ENCODE results near the gene EXD3.

The EXD3 gene

DNA sequence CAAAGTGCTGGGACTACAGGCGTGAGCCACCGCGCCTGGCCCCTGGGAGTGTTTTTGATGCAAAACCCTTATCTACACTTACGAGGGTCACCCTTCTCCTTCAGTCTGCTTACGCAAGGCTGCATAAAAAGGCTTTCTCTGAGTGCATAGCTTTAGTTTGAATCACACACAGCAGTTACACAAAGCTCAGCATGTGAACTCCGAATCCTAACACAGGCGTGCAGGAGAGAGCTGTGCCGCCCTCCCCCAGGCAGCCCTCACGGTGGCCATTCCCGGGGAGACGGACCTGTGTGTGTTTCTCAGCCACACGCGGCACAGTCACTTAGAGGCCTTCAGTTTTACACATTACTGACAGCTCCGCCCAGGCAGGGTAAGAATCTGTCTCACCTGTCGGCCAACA lies 26.7 kb downstream of the EXD3 start:
- TF ChIP-seq, protein P1, sequence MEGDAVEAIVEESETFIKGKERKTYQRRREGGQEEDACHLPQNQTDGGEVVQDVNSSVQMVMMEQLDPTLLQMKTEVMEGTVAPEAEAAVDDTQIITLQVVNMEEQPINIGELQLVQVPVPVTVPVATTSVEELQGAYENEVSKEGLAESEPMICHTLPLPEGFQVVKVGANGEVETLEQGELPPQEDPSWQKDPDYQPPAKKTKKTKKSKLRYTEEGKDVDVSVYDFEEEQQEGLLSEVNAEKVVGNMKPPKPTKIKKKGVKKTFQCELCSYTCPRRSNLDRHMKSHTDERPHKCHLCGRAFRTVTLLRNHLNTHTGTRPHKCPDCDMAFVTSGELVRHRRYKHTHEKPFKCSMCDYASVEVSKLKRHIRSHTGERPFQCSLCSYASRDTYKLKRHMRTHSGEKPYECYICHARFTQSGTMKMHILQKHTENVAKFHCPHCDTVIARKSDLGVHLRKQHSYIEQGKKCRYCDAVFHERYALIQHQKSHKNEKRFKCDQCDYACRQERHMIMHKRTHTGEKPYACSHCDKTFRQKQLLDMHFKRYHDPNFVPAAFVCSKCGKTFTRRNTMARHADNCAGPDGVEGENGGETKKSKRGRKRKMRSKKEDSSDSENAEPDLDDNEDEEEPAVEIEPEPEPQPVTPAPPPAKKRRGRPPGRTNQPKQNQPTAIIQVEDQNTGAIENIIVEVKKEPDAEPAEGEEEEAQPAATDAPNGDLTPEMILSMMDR (IDR thresholded peaks at IDR 0.05; ENCODE audit: low read depth, low read length), result no peak
- no peak for DNase-seq
- H3K4me1 ChIP-seq, result no peaks in the 10 kb centered on the region
- no peaks in the 10 kb centered on the region for H3K9me3 ChIP-seq
- no peak overlapping the region for H3K4me3 ChIP-seq (ENCODE audit: low read depth, low read length)
- no peaks in the 10 kb centered on the region for H3K36me3 ChIP-seq
- no peaks in the 10 kb centered on the region for H3K27me3 ChIP-seq

DNA sequence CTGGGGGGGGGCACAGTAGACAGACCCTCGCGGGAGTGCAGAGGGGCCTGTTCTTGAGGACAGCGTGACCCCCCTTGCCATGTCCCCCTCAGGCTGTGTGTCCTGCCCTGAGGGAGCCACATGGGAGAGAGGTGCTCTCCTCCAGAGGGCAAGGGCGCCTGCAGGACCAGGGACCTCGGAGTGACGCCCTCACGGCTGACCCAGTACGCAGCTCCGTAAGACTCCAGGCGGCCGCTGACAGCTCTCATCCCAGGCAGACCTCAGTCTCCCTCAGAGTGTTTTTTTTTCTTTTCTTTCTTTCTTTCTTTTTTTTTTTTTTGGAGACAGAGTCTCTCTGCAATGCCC lies 27.3 kb downstream of the EXD3 start:
- H3K4me1 ChIP-seq, result no peaks in the 10 kb centered on the region
- H3K4me3 ChIP-seq (ENCODE audit: low read depth, low read length), result no peak overlapping the region
- no peaks in the 10 kb centered on the region for H3K27me3 ChIP-seq
- no peak for DNase-seq
- TF ChIP-seq, protein P1 (IDR thresholded peaks at IDR 0.05; ENCODE audit: low read depth, low read length), result no peak
- H3K9me3 ChIP-seq, result no peaks in the 10 kb centered on the region
- H3K36me3 ChIP-seq, result no peaks in the 10 kb centered on the region

DNA sequence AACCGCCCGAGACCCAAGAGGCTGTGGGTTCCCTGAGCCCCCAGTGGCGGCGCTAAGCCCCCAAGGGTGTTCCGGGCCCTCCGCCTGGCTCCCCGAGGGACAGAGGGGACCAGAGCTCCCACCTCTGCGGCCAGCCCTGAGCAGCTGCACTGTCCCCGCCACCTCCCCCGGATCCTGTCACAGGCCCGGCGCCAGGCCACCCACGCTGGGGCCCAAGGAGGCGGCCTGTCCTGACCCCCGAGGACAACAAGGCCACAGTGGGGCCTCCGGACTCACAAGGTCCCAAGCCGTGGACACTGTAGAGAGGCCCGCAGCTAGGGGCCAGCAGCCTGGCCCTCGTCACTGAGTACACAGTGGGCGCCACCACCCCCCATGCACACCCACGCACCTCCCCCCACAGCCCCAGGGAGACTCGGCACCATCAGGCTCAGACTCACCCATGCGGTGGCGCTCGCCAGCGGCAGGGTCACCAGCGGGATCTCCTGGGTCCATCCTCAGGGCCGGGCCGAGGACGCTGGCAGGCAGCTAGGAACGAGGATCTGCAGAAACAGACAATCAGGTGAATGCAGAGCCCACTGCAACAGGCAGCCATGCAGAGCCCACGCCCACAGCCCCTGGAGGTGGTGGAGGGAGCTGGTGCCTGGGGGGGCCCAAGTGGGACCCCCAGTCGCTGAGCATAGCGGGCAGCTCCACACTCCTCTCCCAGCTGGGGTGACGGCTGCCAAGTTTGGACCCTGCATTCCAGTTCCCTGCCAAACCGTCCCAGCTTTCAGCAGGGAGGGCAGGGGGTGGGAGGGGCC lies 27.9 kb downstream of the EXD3 start:
- no peak overlapping the region for H3K4me3 ChIP-seq (ENCODE audit: low read depth, low read length)
- H3K9me3 ChIP-seq, result no peaks in the 10 kb centered on the region
- DNase-seq, result no peak
- no peaks in the 10 kb centered on the region for H3K27me3 ChIP-seq
- no peaks in the 10 kb centered on the region for H3K36me3 ChIP-seq
- H3K4me1 ChIP-seq, result no peaks in the 10 kb centered on the region
- TF ChIP-seq, protein P1 (IDR thresholded peaks at IDR 0.05; ENCODE audit: low read depth, low read length), result no peak

DNA sequence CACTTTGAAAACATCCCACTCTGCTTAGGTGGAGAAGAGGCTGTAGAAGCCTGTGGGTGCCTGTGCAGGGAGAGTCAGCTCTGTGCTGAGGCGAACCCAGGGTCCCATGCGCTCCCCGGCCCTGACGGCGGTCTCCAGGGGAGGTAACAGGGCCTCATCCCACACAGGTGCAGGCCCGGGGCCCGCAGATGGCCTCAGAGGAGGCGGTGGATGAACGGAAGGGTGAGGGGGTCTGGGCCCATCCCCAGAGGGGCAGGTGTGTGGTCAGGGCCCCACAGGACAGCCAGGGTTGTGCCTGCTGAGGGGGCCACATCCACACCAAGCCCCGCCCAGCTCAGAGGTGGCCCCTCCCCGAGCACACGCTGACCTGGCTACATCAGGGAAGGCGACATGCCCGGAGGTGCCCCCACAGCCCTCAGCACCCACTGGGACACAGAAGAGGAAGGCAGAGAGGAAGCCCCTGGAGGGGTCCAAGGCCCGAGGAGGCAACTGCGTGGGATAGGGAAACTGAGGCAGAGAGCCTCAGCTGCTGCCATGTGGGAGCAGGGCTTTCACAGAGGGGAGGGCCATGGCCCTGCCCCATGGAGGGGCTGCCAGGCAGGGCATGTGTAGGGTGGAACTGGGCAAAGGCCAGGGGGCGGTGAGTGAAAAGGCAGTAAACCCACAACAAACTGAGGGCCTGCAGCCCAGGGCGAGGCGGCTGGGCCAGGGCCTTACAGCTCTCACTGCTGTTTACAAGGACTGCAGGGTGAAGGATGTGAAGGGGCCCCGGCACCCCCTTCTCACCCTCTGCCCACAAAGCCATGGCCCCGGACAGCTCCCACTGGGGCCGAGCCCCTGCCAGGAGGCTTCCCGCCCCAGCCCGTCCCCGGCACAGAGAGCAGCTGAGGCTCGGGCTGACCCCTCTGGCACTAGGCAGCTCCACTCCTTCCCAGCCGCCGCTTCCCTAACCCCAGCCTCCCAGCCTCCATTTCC lies 29.5 kb downstream of the EXD3 start:
- H3K4me3 ChIP-seq (ENCODE audit: low read depth, low read length), result no peak overlapping the region
- no peak for DNase-seq
- H3K4me1 ChIP-seq, result no peaks in the 10 kb centered on the region
- no peaks in the 10 kb centered on the region for H3K9me3 ChIP-seq
- no peaks in the 10 kb centered on the region for H3K27me3 ChIP-seq
- no peaks in the 10 kb centered on the region for H3K36me3 ChIP-seq
- TF ChIP-seq, protein P1 (IDR thresholded peaks at IDR 0.05; ENCODE audit: low read depth, low read length), result no peak

DNA sequence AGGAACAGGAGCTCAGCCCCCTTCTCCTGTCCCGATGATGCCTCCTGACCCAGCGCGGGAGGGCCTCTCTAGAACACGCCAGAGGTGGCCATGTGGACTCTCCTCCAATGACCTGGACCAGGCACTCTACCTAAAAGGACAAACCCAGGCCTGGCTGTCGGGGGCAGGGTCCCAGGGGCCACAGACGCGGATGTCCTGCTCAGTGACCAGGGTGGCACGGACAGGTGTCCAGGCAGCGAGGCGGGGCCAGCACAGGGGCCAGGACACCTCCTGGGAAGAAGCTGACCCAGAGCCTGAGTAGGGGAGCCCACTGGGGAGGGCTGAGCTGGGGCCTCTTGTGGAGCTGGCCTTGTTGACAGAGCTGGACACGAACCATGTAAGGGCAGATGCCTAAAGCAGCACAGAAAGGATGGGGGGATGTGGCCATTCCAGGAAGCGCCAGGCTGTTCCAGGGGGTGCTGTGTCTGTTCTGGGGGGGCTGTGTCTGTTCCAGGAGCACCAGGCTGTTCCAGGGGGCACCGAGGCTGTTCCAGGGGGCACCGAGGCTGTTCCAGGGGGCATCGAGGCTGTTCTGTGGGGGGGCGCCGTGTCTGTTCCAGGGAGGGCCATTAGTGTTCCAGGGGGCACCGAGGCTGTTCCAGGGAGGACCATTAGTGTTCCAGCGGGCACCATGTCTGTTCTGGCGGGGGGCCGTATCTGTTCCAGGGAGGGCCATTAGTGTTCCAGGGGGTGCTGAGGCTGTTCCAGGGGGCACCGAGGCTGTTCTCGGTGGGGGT lies 30.5 kb downstream of the EXD3 start:
- no peak overlapping the region for H3K4me3 ChIP-seq (ENCODE audit: low read depth, low read length)
- no peak for DNase-seq
- no peaks in the 10 kb centered on the region for H3K36me3 ChIP-seq
- H3K4me1 ChIP-seq, result no peaks in the 10 kb centered on the region
- no peaks in the 10 kb centered on the region for H3K27me3 ChIP-seq
- no peaks in the 10 kb centered on the region for H3K9me3 ChIP-seq
- TF ChIP-seq, protein P1 (IDR thresholded peaks at IDR 0.05; ENCODE audit: low read depth, low read length), result no peak
